Keratinocyte (primary cell): ENCODE data around the gene SEMA3E. TPM values are rescaled to one million over a fixed set of nuclear protein-coding genes. Genes with fewer than 3 reads are reported as not detected.

ENCODE experiments used
- DNase-seq: peaks from one replicate; pipeline ENCODE4 v3.0.0-alpha.2; 2011; ENCODE audit warnings: low read depth, missing footprints, low spot score
- FAIRE-seq: peaks from 2 replicates; lab custom pipeline; 2011; peaks lifted over from hg19 to GRCh38; lab: Jason Lieb, UNC
- H2AFZ ChIP-seq: 2 replicates; pipeline ENCODE4 v1.6.0; 2012; ENCODE audit warnings: low read length, control low read depth, inconsistent platforms; ENCODE audit not compliant: control insufficient read depth
- H3K27ac ChIP-seq: 2 replicates; pipeline ENCODE4 v1.5.1; 2011; ENCODE audit warnings: low read length; ENCODE audit not compliant: control insufficient read depth, insufficient read depth
- H3K27me3 ChIP-seq: 3 replicates; pipeline ENCODE4 v1.6.0; 2011; ENCODE audit warnings: low read length; ENCODE audit not compliant: control insufficient read depth, insufficient read depth; ENCODE audit errors: extremely low read depth
- H3K36me3 ChIP-seq, 2 experiments: 2 replicates in 1 of 2; 3 replicates in 1 of 2; pipeline ENCODE4 v1.5.1; 2011; ENCODE audit warnings: low read length in 2 of 2, mild to moderate bottlenecking in 1 of 2; ENCODE audit not compliant: control insufficient read depth in 2 of 2, insufficient read depth in 2 of 2; ENCODE audit errors: extremely low read depth in 1 of 2
- H3K4me1 ChIP-seq: 3 replicates; pipeline ENCODE4 v1.5.1; 2011; ENCODE audit warnings: low read length; ENCODE audit not compliant: control insufficient read depth, insufficient read depth; ENCODE audit errors: extremely low read depth
- H3K4me2 ChIP-seq: 3 replicates; pipeline ENCODE4 v1.6.0; 2011; ENCODE audit warnings: low read depth, low read length; ENCODE audit not compliant: control insufficient read depth, insufficient read depth; ENCODE audit errors: extremely low read depth
- H3K4me3 ChIP-seq, 3 experiments: fragments of 200-600 bp in 1 of 3; sonication (generic) in 1 of 3; 2 replicates in 2 of 3; 3 replicates in 1 of 3; pipeline ENCODE4 v1.5.1; 2011 to 2016; ENCODE audit warnings: low read length in 3 of 3, mild to moderate bottlenecking in 3 of 3, control low read depth in 2 of 3, inconsistent platforms in 1 of 3, low read depth in 1 of 3, mixed read lengths in 1 of 3, mixed run types in 1 of 3, moderate library complexity in 1 of 3; ENCODE audit not compliant: control insufficient read depth in 2 of 3, insufficient read depth in 2 of 3; ENCODE audit errors: extremely low read depth in 1 of 3
- H3K79me2 ChIP-seq: 2 replicates; pipeline ENCODE4 v1.6.0; 2012; ENCODE audit warnings: low read length; ENCODE audit not compliant: control insufficient read depth, insufficient read depth
- H3K9ac ChIP-seq: 3 replicates; pipeline ENCODE4 v1.6.0; 2011; ENCODE audit warnings: low read length; ENCODE audit not compliant: control insufficient read depth, insufficient read depth; ENCODE audit errors: extremely low read depth
- H3K9me1 ChIP-seq: 3 replicates; pipeline ENCODE4 v1.6.0; 2011; ENCODE audit warnings: low read length; ENCODE audit not compliant: control insufficient read depth, insufficient read depth; ENCODE audit errors: extremely low read depth
- H3K9me3 ChIP-seq: 2 replicates; pipeline ENCODE4 v1.5.1; 2012; ENCODE audit warnings: low read depth, low read length; ENCODE audit not compliant: control insufficient read depth
- H4K20me1 ChIP-seq: 3 replicates; pipeline ENCODE4 v1.6.0; 2011; ENCODE audit warnings: low read length; ENCODE audit not compliant: control insufficient read depth, insufficient read depth; ENCODE audit errors: extremely low read depth
- EZH2 ChIP-seq: IDR thresholded peaks from one replicate; pipeline ENCODE4 v1.6.1; 2012; ENCODE audit warnings: inconsistent platforms, mild to moderate bottlenecking, low read length, moderate library complexity
- dilution Hi-C: fragments of 300-500 bp; cut with MboI; formaldehyde crosslinking; loops from one replicate; pipeline ENCODE4 v1.7.0; 2020; ENCODE audit warnings: low sequenced_read_pairs; ENCODE audit not compliant: extremely low pct_ligation_motif_present
- polyA plus RNA-seq, 5 experiments: library from polyadenylated mRNA; depleted of rRNA in 3 of 5; stranded (reverse) in 3 of 5; stranded (forward) in 1 of 5; unstranded in 1 of 5; fragments of >200 nt; gene quantifications; 1 replicate in 1 of 5; 2 replicates in 3 of 5; 3 replicates in 1 of 5; pipeline versions ENCODE4 v1.2.1 to v1.2.3, GENCODE V29; 2011 to 2012; ENCODE audit warnings: missing spikeins in 2 of 5, low read depth in 1 of 5, low replicate concordance in 1 of 5
- TF ChIP-seq, protein P1 (sequence below), 3 experiments: IDR thresholded peaks in 1 of 3; conservative IDR thresholded peaks in 1 of 3; optimal IDR thresholded peaks in 1 of 3; 2 replicates in 2 of 3; 3 replicates in 1 of 3; pipeline versions ENCODE3 to v1.5.1; 2011; ENCODE audit warnings: low read length in 3 of 3, mild to moderate bottlenecking in 3 of 3, moderate library complexity in 2 of 3, control low read depth in 1 of 3, inconsistent platforms in 1 of 3; ENCODE audit not compliant: insufficient read depth in 2 of 3; ENCODE audit errors: extremely low read depth in 1 of 3

SEMA3E gene
- polyA plus RNA-seq, 1 donor (not counting 4 experiments of a cell fraction or from before 2014, with no cell fraction given) = 0.21 TPM

- dilution Hi-C loops = no loop called here
- H3K9ac ChIP-seq = no peak overlapping the region
- no peak overlapping the region for H3K27ac ChIP-seq
- no peaks in the 10 kb centered on the region for H3K4me1 ChIP-seq
- H3K9me3 ChIP-seq = no peaks in the 10 kb centered on the region
- FAIRE-seq = no peak
- H3K4me3 ChIP-seq = no peak overlapping the region
- no peak for DNase-seq
- no peaks in the 10 kb centered on the region for H3K9me1 ChIP-seq
- no peaks in the 10 kb centered on the region for H3K36me3 ChIP-seq
- H4K20me1 ChIP-seq = no peaks in the 10 kb centered on the region
- H3K27me3 ChIP-seq = no peaks in the 10 kb centered on the region
- H3K79me2 ChIP-seq = no peaks in the 10 kb centered on the region
- no peak overlapping the region for H3K4me2 ChIP-seq
- TF ChIP-seq, protein P1, sequence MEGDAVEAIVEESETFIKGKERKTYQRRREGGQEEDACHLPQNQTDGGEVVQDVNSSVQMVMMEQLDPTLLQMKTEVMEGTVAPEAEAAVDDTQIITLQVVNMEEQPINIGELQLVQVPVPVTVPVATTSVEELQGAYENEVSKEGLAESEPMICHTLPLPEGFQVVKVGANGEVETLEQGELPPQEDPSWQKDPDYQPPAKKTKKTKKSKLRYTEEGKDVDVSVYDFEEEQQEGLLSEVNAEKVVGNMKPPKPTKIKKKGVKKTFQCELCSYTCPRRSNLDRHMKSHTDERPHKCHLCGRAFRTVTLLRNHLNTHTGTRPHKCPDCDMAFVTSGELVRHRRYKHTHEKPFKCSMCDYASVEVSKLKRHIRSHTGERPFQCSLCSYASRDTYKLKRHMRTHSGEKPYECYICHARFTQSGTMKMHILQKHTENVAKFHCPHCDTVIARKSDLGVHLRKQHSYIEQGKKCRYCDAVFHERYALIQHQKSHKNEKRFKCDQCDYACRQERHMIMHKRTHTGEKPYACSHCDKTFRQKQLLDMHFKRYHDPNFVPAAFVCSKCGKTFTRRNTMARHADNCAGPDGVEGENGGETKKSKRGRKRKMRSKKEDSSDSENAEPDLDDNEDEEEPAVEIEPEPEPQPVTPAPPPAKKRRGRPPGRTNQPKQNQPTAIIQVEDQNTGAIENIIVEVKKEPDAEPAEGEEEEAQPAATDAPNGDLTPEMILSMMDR (optimal IDR thresholded peaks at IDR 0.05 in 1 of 3, IDR thresholded peaks at IDR 0.05 in 1 of 3, conservative IDR thresholded peaks at IDR 0.05 in 1 of 3; ENCODE audit: extremely low read depth in 1 of 3, insufficient read depth in 2 of 3, low read length in 3 of 3) = no peak
- no peak for TF ChIP-seq EZH2
- no peak overlapping the region for H2AFZ ChIP-seq
These were observed 86.0 kb downstream of the SEMA3E start for GRCh38 chr7:83562960-83563359.

GRCh38 chr7:83562289-83562688, 86.7 kb downstream of the SEMA3E start:
- Histone ChIP-seq H4K20me1 (no peaks in the 10 kb centered on the region), H3K9me1 (no peaks in the 10 kb centered on the region), H3K4me3 (no peak overlapping the region), H3K4me2 (no peak overlapping the region), H3K27me3 (no peaks in the 10 kb centered on the region), H3K36me3 (no peaks in the 10 kb centered on the region), H3K27ac (no peak overlapping the region), H3K9me3 (no peaks in the 10 kb centered on the region), H3K79me2 (no peaks in the 10 kb centered on the region), H2AFZ (no peak overlapping the region), H3K4me1 (no peaks in the 10 kb centered on the region), H3K9ac (no peak overlapping the region)
- TF ChIP-seq EZH2 = no peak
- TF ChIP-seq, protein P1 (optimal IDR thresholded peaks at IDR 0.05 in 1 of 3, IDR thresholded peaks at IDR 0.05 in 1 of 3, conservative IDR thresholded peaks at IDR 0.05 in 1 of 3; ENCODE audit: extremely low read depth in 1 of 3, insufficient read depth in 2 of 3, low read length in 3 of 3) = no peak
- DNase-seq = no peak
- no peak for FAIRE-seq
- dilution Hi-C loops = no loop called here
